Measurements from ENCODE around the gene PFN2. TPM values are rescaled to one million over a fixed set of nuclear protein-coding genes. Genes with fewer than 3 reads are reported as not detected.

PFN2 gene
- total and polyA plus RNA-seq, 2 donors (not counting 1 experiment from before 2014, with no cell fraction given): 1.2 to 8.1 TPM

- H3K4me3 Mint-ChIP-seq: no peak overlapping the region
Measured at GRCh38 chr3:149920119-149920518, 50.6 kb downstream of the PFN2 start.

GRCh38 chr3:149919509-149919908 is 51.2 kb downstream of the PFN2 start:
- H3K36me3 ChIP-seq (replicated peaks in 1 of 2; ENCODE audit: control extremely low read depth in 1 of 2, control insufficient read depth in 1 of 2, extremely low read depth in 1 of 2, insufficient read depth in 2 of 2, low read length in 1 of 2): peaks cover 10 to 14% of the 10 kb centered on the region in 2 experiments
- H3K27ac ChIP-seq (ENCODE audit: low read length in 2 of 2): no peak overlapping the region
- no peaks in the 10 kb centered on the region for H4K20me1 ChIP-seq (ENCODE audit: control insufficient read depth, insufficient read depth, low read length, poor library complexity, severe bottlenecking)
- TF ChIP-seq CTCF (IDR thresholded peaks at IDR 0.05) (no peak), EZH2 (IDR thresholded peaks at IDR 0.05; ENCODE audit: borderline replicate concordance, insufficient read depth, low read depth, low read length, poor library complexity, severe bottlenecking) (no peak)
- POLR2A ChIA-PET: no interaction called here
- no peak overlapping the region for H3K27ac Mint-ChIP-seq
- DNase-seq (no peak), ATAC-seq (ENCODE audit: low read depth) (no peak)
- H3K4me3 ChIP-seq (ENCODE audit: control extremely low read depth in 1 of 5, extremely low read depth in 1 of 5, insufficient read depth in 1 of 5, low read depth in 2 of 5, low read length in 4 of 5): no peak overlapping the region
- no peaks in the 10 kb centered on the region for H3K4me1 ChIP-seq (ENCODE audit: control insufficient read depth in 2 of 2, insufficient read depth in 2 of 2, low read length in 2 of 2)
- no peaks in the 10 kb centered on the region for H3K27me3 Mint-ChIP-seq
- H3K27me3 ChIP-seq (replicated peaks in 1 of 4; ENCODE audit: control extremely low read depth in 1 of 4, control insufficient read depth in 3 of 4, insufficient read depth in 4 of 4, low read length in 3 of 4): no peaks in the 10 kb centered on the region
- WGBS (ENCODE audit: insufficient coverage): no CpG with 5 or more reads among the region's 3 CpGs
- intact Hi-C loops (cut with micrococcal nuclease): no loop called here
- H3K4me1 Mint-ChIP-seq: no peaks in the 10 kb centered on the region
- no peak overlapping the region for H3K4me3 Mint-ChIP-seq
- no peak overlapping the region for H3K9ac ChIP-seq (ENCODE audit: low read length)
- no peaks in the 10 kb centered on the region for H3K9me3 ChIP-seq (ENCODE audit: control extremely low read depth in 1 of 3, control insufficient read depth in 2 of 3, insufficient read depth in 1 of 3, low read length in 2 of 3)
- H3K4me2 ChIP-seq (replicated peaks; ENCODE audit: low read depth, low read length, poor library complexity, severe bottlenecking): no peak overlapping the region
- no peak overlapping the region for H2AFZ ChIP-seq (ENCODE audit: insufficient read depth, low read depth, low read length, poor library complexity, severe bottlenecking)
- H3K9me3 Mint-ChIP-seq (ENCODE audit: insufficient read depth): no peaks in the 10 kb centered on the region
- CTCF ChIA-PET: interaction anchor here (0.6 kb wide), 1 partner anchor 62 kb away, joined by 3 read pairs; no protein-coding TSS in a partner anchor
- H3K79me2 ChIP-seq (ENCODE audit: control insufficient read depth, insufficient read depth, low read length): no peaks in the 10 kb centered on the region

More at GRCh38 chr3:149920119-149920518, 50.6 kb downstream of the PFN2 start:
- Histone ChIP-seq H3K79me2 (ENCODE audit: control insufficient read depth, insufficient read depth, low read length) (no peaks in the 10 kb centered on the region), H3K27me3 (replicated peaks in 1 of 4; ENCODE audit: control extremely low read depth in 1 of 4, control insufficient read depth in 3 of 4, insufficient read depth in 4 of 4, low read length in 3 of 4) (no peaks in the 10 kb centered on the region), H2AFZ (ENCODE audit: insufficient read depth, low read depth, low read length, poor library complexity, severe bottlenecking) (no peak overlapping the region), H3K4me1 (ENCODE audit: control insufficient read depth in 2 of 2, insufficient read depth in 2 of 2, low read length in 2 of 2) (no peaks in the 10 kb centered on the region), H3K4me3 (ENCODE audit: control extremely low read depth in 1 of 5, extremely low read depth in 1 of 5, insufficient read depth in 1 of 5, low read depth in 2 of 5, low read length in 4 of 5) (no peak overlapping the region), H3K4me2 (replicated peaks; ENCODE audit: low read depth, low read length, poor library complexity, severe bottlenecking) (no peak overlapping the region), H3K36me3 (replicated peaks in 1 of 2; ENCODE audit: control extremely low read depth in 1 of 2, control insufficient read depth in 1 of 2, extremely low read depth in 1 of 2, insufficient read depth in 2 of 2, low read length in 1 of 2) (peaks cover 9 to 14% of the 10 kb centered on the region in 2 experiments), H3K9ac (ENCODE audit: low read length) (no peak overlapping the region), H3K27ac (ENCODE audit: low read length in 2 of 2) (no peak overlapping the region), H4K20me1 (ENCODE audit: control insufficient read depth, insufficient read depth, low read length, poor library complexity, severe bottlenecking) (no peaks in the 10 kb centered on the region), H3K9me3 (ENCODE audit: control extremely low read depth in 1 of 3, control insufficient read depth in 2 of 3, insufficient read depth in 1 of 3, low read length in 2 of 3) (no peaks in the 10 kb centered on the region)
- H3K9me3 Mint-ChIP-seq (ENCODE audit: insufficient read depth): no peaks in the 10 kb centered on the region
- ChIA-PET CTCF (interaction anchor here (0.6 kb wide), 1 partner anchor 61 kb away, joined by 3 read pairs; no protein-coding TSS in a partner anchor), POLR2A (no interaction called here)
- intact Hi-C loops (cut with micrococcal nuclease): no loop called here
- ATAC-seq (ENCODE audit: low read depth) (no peak), DNase-seq (no peak)
- no peak overlapping the region for H3K27ac Mint-ChIP-seq
- no peaks in the 10 kb centered on the region for H3K4me1 Mint-ChIP-seq
- TF ChIP-seq CTCF (IDR thresholded peaks at IDR 0.05): no peak
- no peak for TF ChIP-seq EZH2 (IDR thresholded peaks at IDR 0.05; ENCODE audit: borderline replicate concordance, insufficient read depth, low read depth, low read length, poor library complexity, severe bottlenecking)
- no peaks in the 10 kb centered on the region for H3K27me3 Mint-ChIP-seq
- WGBS (ENCODE audit: insufficient coverage): 100% methylated on average over 3 of the region's 3 CpGs

Measured in B cell (primary cell).